Testis (tissue), 2 donors: ENCODE measurements around the gene ENTPD8.

Experiments used
- POLR2A ChIP-seq: fragments of 450-650 bp; IDR thresholded peaks from one replicate; pipeline ENCODE4 v1.6.1; 2017; ENCODE audit warnings: antibody characterized with exemption, mild to moderate bottlenecking, moderate library complexity
- TF ChIP-seq, protein P1 (sequence below), 3 experiments: fragments of 450-650 bp in 2 of 3; fragments of 200-600 bp in 1 of 3; sonication (generic) in 1 of 3; IDR thresholded peaks; one replicate each; pipeline ENCODE4 v1.5.1; 2016 to 2019; ENCODE audit warnings: antibody characterized with exemption in 3 of 3, mild to moderate bottlenecking in 2 of 3, moderate library complexity in 1 of 3

- TF ChIP-seq, protein P1, sequence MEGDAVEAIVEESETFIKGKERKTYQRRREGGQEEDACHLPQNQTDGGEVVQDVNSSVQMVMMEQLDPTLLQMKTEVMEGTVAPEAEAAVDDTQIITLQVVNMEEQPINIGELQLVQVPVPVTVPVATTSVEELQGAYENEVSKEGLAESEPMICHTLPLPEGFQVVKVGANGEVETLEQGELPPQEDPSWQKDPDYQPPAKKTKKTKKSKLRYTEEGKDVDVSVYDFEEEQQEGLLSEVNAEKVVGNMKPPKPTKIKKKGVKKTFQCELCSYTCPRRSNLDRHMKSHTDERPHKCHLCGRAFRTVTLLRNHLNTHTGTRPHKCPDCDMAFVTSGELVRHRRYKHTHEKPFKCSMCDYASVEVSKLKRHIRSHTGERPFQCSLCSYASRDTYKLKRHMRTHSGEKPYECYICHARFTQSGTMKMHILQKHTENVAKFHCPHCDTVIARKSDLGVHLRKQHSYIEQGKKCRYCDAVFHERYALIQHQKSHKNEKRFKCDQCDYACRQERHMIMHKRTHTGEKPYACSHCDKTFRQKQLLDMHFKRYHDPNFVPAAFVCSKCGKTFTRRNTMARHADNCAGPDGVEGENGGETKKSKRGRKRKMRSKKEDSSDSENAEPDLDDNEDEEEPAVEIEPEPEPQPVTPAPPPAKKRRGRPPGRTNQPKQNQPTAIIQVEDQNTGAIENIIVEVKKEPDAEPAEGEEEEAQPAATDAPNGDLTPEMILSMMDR (IDR thresholded peaks at IDR 0.05), result no peak
- TF ChIP-seq POLR2A, result no peak
These were observed 52.3 kb downstream of the ENTPD8 start for GRCh38 chr9:137388589-137389427.
